HepG2 (cell line): Measurements from ENCODE around the gene CCDC97. TPM values are rescaled to one million over a fixed set of nuclear protein-coding genes. Genes with fewer than 3 reads are reported as not detected.

ENCODE experiments used
- CEBPZ ChIP-seq: IDR thresholded peaks from 2 replicates; pipeline ENCODE4 v1.6.1; 2012; ENCODE audit warnings: low read length, improper control_type of control experiment
- DPF2 ChIP-seq: sonication (generic); formaldehyde crosslinking; IDR thresholded peaks from 2 replicates; pipeline ENCODE4 v1.4.0; 2020; ENCODE audit warnings: mild to moderate bottlenecking, low read depth, missing genetic modification reagents, borderline replicate concordance
- HOXA9 ChIP-seq: sonication (generic); formaldehyde crosslinking; IDR thresholded peaks from 2 replicates; pipeline ENCODE4 v1.8.1; 2022; ENCODE audit warnings: missing genetic modification reagents, mild to moderate bottlenecking, moderate library complexity, borderline replicate concordance
- JUN ChIP-seq: sonication (generic); formaldehyde crosslinking; IDR thresholded peaks from 2 replicates; pipeline ENCODE4 v1.4.0; 2020; ENCODE audit warnings: mild to moderate bottlenecking, missing genetic modification reagents
- MAF1 ChIP-seq: sonication (generic); formaldehyde crosslinking; IDR thresholded peaks from 2 replicates; pipeline ENCODE4 v1.5.0; 2020; ENCODE audit warnings: missing genetic modification reagents, borderline replicate concordance
- MLXIP ChIP-seq: sonication (generic); formaldehyde crosslinking; IDR thresholded peaks from 2 replicates; pipeline ENCODE4 v1.9.0; 2021; ENCODE audit warnings: missing genetic modification reagents, borderline replicate concordance
- MTA1 ChIP-seq: sonication (generic); formaldehyde crosslinking; IDR thresholded peaks from 2 replicates; pipeline ENCODE4 v1.4.0; 2020; ENCODE audit warnings: missing genetic modification reagents, mild to moderate bottlenecking, borderline replicate concordance
- NFE2L2 ChIP-seq: fragments of 150-350 bp; IDR thresholded peaks from 2 replicates; pipeline ENCODE4 v1.6.1; 2014; ENCODE audit warnings: low read length
- TOPORS ChIP-seq: sonication (generic); formaldehyde crosslinking; IDR thresholded peaks from 2 replicates; pipeline ENCODE4 v1.8.0; 2023; ENCODE audit warnings: mild to moderate bottlenecking, missing genetic modification reagents
- ZBTB33 ChIP-seq: sonication (generic); formaldehyde crosslinking; IDR thresholded peaks from 2 replicates; pipeline ENCODE4 v1.4.0; 2020; ENCODE audit warnings: missing genetic modification reagents
- ZEB1 ChIP-seq: IDR thresholded peaks from 2 replicates; pipeline ENCODE4 v1.6.1; 2012; ENCODE audit warnings: mild to moderate bottlenecking, low read depth, inconsistent platforms; ENCODE audit not compliant: insufficient replicate concordance
- ZNF138 ChIP-seq: sonication (generic); formaldehyde crosslinking; IDR thresholded peaks from 2 replicates; pipeline ENCODE4 v1.5.0; 2020; ENCODE audit warnings: mild to moderate bottlenecking, low read depth, missing genetic modification reagents
- ZNF281 ChIP-seq: sonication (generic); formaldehyde crosslinking; IDR thresholded peaks from 2 replicates; pipeline ENCODE4 v1.4.0; 2020; ENCODE audit warnings: missing genetic modification reagents, borderline replicate concordance
- ZNF547 ChIP-seq: sonication (generic); formaldehyde crosslinking; IDR thresholded peaks from 2 replicates; pipeline ENCODE4 v1.5.1; 2020; ENCODE audit warnings: mild to moderate bottlenecking, missing genetic modification reagents
- ZNF629 ChIP-seq: sonication (generic); formaldehyde crosslinking; conservative IDR thresholded peaks from 2 replicates; pipeline ENCODE4 v1.5.0; 2020; ENCODE audit warnings: missing genetic modification reagents
- polyA plus RNA-seq, 8 experiments: library from polyadenylated mRNA; depleted of rRNA in 3 of 8; stranded (reverse) in 7 of 8; unstranded in 1 of 8; fragments of >200 nt; fragmentation: Illumina TruSeq in 4 of 8; extraction: Trizol in 4 of 8; gene quantifications; 2 replicates each; pipeline versions ENCODE4 v1.2.1 to v1.2.3, GENCODE V29; 2011 to 2016; ENCODE audit warnings: low read depth in 4 of 8, missing spikeins in 1 of 8, mixed read lengths in 1 of 8; ENCODE audit not compliant: insufficient read depth in 1 of 8
- total RNA-seq, 5 experiments: library from RNA; depleted of rRNA; stranded (reverse); fragments of >200 nt; fragmentation: Illumina TruSeq; extraction: Trizol; gene quantifications; 2 replicates each; pipeline ENCODE4 v1.2.3, GENCODE V29; 2016; ENCODE audit warnings: low read depth in 1 of 5

The CCDC97 gene
- total and polyA plus RNA-seq, 2 of the 13 experiments (the other 11 are each of a cell fraction or from before 2014, with no cell fraction given) = 6.2 to 7.3 TPM

GRCh38 chr19:41308450-41309179, 1.4 kb upstream of the CCDC97 start (continued):
- no peak for TF ChIP-seq MLXIP (CRISPR knock-in tag)
- TF ChIP-seq NFE2L2 = no peak
- no peak for TF ChIP-seq ZNF138 (CRISPR knock-in tag)
- no peak for TF ChIP-seq DPF2 (CRISPR knock-in tag)
- no peak for TF ChIP-seq MTA1 (CRISPR knock-in tag)
- TF ChIP-seq ZNF629 (CRISPR knock-in tag) = no peak
- TF ChIP-seq ZEB1 = no peak
- 0 out of 2 replicates have a peak, but pooled peaks have one; percentile 14 for TF ChIP-seq ZNF547
- TF ChIP-seq ZNF281 (CRISPR knock-in tag) = no peak
- peak; percentile 55; the same call in 1 of the 2 replicates for TF ChIP-seq ZBTB33 (CRISPR knock-in tag)
- TF ChIP-seq CEBPZ = no peak
- TF ChIP-seq HOXA9 (CRISPR knock-in tag) = no peak
- TF ChIP-seq MAF1 (CRISPR knock-in tag) = no peak
- TF ChIP-seq JUN (CRISPR knock-in tag) = no peak
- TF ChIP-seq TOPORS = no peak
